A673 (cell line): ENCODE measurements around the gene SLX1A.

Experiments used
- EZH2 ChIP-seq: fragments of 200-600 bp; sonication (generic); IDR thresholded peaks from 2 replicates; pipeline ENCODE4 v1.6.1; 2017; ENCODE audit warnings: borderline replicate concordance, low read depth, mild to moderate bottlenecking, mixed read lengths, antibody characterized with exemption, low read length; ENCODE audit not compliant: poor library complexity, severe bottlenecking
- TF ChIP-seq, protein P1 (sequence below): fragments of 300-800, 200-600 bp; sonication (generic); conservative IDR thresholded peaks from 2 replicates; pipeline ENCODE4 v1.5.1; 2017; ENCODE audit warnings: low read depth, mild to moderate bottlenecking, antibody characterized with exemption, low read length, moderate library complexity, mixed read lengths

- TF ChIP-seq, protein P1, sequence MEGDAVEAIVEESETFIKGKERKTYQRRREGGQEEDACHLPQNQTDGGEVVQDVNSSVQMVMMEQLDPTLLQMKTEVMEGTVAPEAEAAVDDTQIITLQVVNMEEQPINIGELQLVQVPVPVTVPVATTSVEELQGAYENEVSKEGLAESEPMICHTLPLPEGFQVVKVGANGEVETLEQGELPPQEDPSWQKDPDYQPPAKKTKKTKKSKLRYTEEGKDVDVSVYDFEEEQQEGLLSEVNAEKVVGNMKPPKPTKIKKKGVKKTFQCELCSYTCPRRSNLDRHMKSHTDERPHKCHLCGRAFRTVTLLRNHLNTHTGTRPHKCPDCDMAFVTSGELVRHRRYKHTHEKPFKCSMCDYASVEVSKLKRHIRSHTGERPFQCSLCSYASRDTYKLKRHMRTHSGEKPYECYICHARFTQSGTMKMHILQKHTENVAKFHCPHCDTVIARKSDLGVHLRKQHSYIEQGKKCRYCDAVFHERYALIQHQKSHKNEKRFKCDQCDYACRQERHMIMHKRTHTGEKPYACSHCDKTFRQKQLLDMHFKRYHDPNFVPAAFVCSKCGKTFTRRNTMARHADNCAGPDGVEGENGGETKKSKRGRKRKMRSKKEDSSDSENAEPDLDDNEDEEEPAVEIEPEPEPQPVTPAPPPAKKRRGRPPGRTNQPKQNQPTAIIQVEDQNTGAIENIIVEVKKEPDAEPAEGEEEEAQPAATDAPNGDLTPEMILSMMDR, result peak; percentile 89
- TF ChIP-seq EZH2, result no peak
Observed at GRCh38 chr16:30186782-30187555, 6.7 kb upstream of the SLX1A start.
